ENCODE measurements around the gene SFI1. TPM values are rescaled to one million over a fixed set of nuclear protein-coding genes. Genes with fewer than 3 reads are reported as not detected.
"Not testable (repeated sequence)": the region's sequence is repeated elsewhere in the genome, so short reads cannot be mapped to it uniquely, and the experiment has no call there.

SFI1 gene
- total RNA-seq, 1 experiment from 2014 or later, result 53.1 TPM

DNA sequence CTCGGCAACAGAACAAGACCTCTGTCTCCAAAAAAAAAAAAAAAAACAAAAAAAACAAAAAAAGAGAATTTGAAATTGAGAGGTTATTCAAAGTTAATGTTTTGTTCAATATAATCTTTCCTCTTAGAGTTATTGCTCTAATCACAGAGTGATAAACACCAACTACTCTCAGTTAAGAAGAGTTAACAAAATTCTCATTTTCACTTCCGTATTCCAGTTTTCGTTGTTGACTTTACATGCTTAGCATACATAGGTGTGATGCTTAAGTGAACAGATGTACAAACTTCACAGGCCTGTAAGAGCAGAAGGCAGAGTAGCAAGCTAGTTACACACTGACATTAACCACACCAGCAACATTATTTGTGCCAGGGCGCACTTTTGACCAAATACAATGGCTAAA, 19.0 kb upstream of the SFI1 start (continued):
- TF ChIP-seq, protein P1, sequence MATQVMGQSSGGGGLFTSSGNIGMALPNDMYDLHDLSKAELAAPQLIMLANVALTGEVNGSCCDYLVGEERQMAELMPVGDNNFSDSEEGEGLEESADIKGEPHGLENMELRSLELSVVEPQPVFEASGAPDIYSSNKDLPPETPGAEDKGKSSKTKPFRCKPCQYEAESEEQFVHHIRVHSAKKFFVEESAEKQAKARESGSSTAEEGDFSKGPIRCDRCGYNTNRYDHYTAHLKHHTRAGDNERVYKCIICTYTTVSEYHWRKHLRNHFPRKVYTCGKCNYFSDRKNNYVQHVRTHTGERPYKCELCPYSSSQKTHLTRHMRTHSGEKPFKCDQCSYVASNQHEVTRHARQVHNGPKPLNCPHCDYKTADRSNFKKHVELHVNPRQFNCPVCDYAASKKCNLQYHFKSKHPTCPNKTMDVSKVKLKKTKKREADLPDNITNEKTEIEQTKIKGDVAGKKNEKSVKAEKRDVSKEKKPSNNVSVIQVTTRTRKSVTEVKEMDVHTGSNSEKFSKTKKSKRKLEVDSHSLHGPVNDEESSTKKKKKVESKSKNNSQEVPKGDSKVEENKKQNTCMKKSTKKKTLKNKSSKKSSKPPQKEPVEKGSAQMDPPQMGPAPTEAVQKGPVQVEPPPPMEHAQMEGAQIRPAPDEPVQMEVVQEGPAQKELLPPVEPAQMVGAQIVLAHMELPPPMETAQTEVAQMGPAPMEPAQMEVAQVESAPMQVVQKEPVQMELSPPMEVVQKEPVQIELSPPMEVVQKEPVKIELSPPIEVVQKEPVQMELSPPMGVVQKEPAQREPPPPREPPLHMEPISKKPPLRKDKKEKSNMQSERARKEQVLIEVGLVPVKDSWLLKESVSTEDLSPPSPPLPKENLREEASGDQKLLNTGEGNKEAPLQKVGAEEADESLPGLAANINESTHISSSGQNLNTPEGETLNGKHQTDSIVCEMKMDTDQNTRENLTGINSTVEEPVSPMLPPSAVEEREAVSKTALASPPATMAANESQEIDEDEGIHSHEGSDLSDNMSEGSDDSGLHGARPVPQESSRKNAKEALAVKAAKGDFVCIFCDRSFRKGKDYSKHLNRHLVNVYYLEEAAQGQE (IDR thresholded peaks at IDR 0.05; ENCODE audit: low read depth), result no peak
- TF ChIP-seq CEBPB (IDR thresholded peaks at IDR 0.05; ENCODE audit: low read depth) (no peak), JUND (IDR thresholded peaks at IDR 0.05) (no peak)

DNA sequence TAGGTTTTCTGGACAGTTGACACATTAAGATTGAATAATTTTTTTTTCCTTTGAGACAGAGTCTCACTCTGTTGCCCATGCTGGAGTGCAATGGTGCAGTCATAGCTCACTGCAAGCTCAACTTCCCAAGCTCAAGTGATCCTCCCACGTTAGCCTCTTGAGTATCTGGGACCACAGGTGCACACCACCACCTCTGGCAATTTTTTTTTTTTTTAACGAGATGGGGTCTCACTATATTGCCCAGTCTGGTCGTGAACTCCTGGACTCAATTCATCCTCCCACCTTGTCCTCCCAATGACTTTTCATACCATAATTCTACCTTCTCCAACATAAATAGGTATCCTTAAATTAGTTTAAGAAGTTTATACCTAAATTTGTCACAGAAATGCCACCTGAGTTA, 15.2 kb upstream of the SFI1 start:
- TF ChIP-seq EGR1 (IDR thresholded peaks at IDR 0.05; ENCODE audit: low read depth), result no peak
- TF ChIP-seq EZH2 (IDR thresholded peaks at IDR 0.05), result no peak
- no peak for TF ChIP-seq YY1 (IDR thresholded peaks at IDR 0.05; ENCODE audit: extremely low read depth, insufficient replicate concordance, low read depth, low read length)
- TF ChIP-seq SP1 (IDR thresholded peaks at IDR 0.05; ENCODE audit: low read depth), result no peak
- TF ChIP-seq CBX3 (IDR thresholded peaks at IDR 0.05; ENCODE audit: low read depth), result no peak
- TF ChIP-seq POLR2AphosphoS5 (IDR thresholded peaks at IDR 0.05; ENCODE audit: low read depth, low read length), result no peak
- TF ChIP-seq, protein P1 (IDR thresholded peaks at IDR 0.05; ENCODE audit: low read depth), result no peak
- no peak for TF ChIP-seq TCF7L2 (IDR thresholded peaks at IDR 0.05; ENCODE audit: borderline replicate concordance, extremely low read depth, insufficient read depth, insufficient read length)
- H3K27me3 ChIP-seq (ENCODE audit: insufficient read depth, low read length), result no peaks in the 10 kb centered on the region
- no peaks in the 10 kb centered on the region for H3K9me3 ChIP-seq (ENCODE audit: control insufficient read depth in 1 of 2, insufficient read depth in 1 of 2, low read depth in 1 of 2, low read length in 2 of 2)
- no peak overlapping the region for H3K4me2 ChIP-seq (ENCODE audit: low read length)
- no TSS peak for BruUV-seq (replicated peaks)
- no peak overlapping the region for H3K9ac ChIP-seq (ENCODE audit: low read length)
- peaks cover 18 to 39% of the 10 kb centered on the region in 2 experiments for H3K36me3 ChIP-seq (ENCODE audit: control insufficient read depth in 1 of 2, insufficient read depth in 2 of 2, low read length in 2 of 2)
- intact Hi-C loops (cut with micrococcal nuclease), result no loop called here
- no peak overlapping the region for H3K4me3 ChIP-seq (replicated peaks in 1 of 2; ENCODE audit: low read depth in 1 of 2, low read length in 2 of 2)
- H3K9me2 ChIP-seq (ENCODE audit: insufficient read depth), result no peaks in the 10 kb centered on the region
- ChIA-PET RAD21 (ENCODE audit: low non-redundant PET in 1 of 2, low total read pairs in 2 of 2, uncharacterized antibody in 2 of 2, unreplicated experiment in 2 of 2) (no interaction called here), POLR2A (no interaction called here), CTCF (no interaction called here)
- no peak for ATAC-seq
- H3K79me2 ChIP-seq (ENCODE audit: insufficient read depth, low read length), result peaks cover 81% of the 10 kb centered on the region
- no peaks in the 10 kb centered on the region for H4K20me1 ChIP-seq (ENCODE audit: insufficient read depth)
- no peak overlapping the region for H3K27ac ChIP-seq (ENCODE audit: low read depth, low read length)
- DNase-seq (ENCODE audit: low read depth, low spot score), result no peak
- H2AFZ ChIP-seq (ENCODE audit: low read depth, low read length, poor library complexity, severe bottlenecking), result no peak overlapping the region
- H3K4me1 ChIP-seq (ENCODE audit: control insufficient read depth in 1 of 2, insufficient read depth in 2 of 2, low read length in 2 of 2), result no peaks in the 10 kb centered on the region

DNA sequence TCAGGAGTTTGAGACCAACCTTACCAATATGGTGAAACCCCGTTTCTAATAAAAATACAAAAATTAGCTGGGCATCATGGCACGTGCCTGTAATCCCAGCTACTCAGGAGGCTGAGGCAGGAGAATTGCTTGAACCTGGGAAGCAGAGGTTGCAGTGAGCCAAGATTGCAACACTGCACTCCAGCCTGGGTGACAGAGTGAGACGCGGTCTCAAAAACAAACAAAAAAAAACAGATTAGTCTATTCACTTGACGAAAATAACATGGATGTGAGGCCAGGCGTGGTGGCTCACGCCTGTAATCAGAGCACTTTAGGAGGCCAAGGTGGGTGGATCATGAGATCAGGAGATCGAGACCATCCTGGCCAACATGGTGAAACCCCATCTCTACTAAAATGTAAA, 13.9 kb upstream of the SFI1 start:
- H4K20me1 ChIP-seq (ENCODE audit: insufficient read depth); H3K9me3 ChIP-seq (ENCODE audit: control insufficient read depth in 1 of 2, insufficient read depth in 1 of 2, low read depth in 1 of 2, low read length in 2 of 2); H3K27ac ChIP-seq (ENCODE audit: low read depth, low read length); H3K27me3 ChIP-seq (ENCODE audit: insufficient read depth, low read length); intact Hi-C loops (cut with micrococcal nuclease); H2AFZ ChIP-seq (ENCODE audit: low read depth, low read length, poor library complexity, severe bottlenecking); H3K4me2 ChIP-seq (ENCODE audit: low read length); RAD21 ChIA-PET (ENCODE audit: low non-redundant PET in 1 of 2, low total read pairs in 2 of 2, uncharacterized antibody in 2 of 2, unreplicated experiment in 2 of 2); ATAC-seq; H3K4me1 ChIP-seq (ENCODE audit: control insufficient read depth in 1 of 2, insufficient read depth in 2 of 2, low read length in 2 of 2); H3K4me3 ChIP-seq (replicated peaks in 1 of 2; ENCODE audit: low read depth in 1 of 2, low read length in 2 of 2); BruUV-seq (replicated peaks); H3K9me2 ChIP-seq (ENCODE audit: insufficient read depth); H3K9ac ChIP-seq (ENCODE audit: low read length); POLR2A ChIA-PET; DNase-seq (ENCODE audit: low read depth, low spot score): not testable (repeated sequence)
- CTCF ChIA-PET, result interaction anchor here (0.7 kb wide), 1 partner anchor 31 kb away, joined by 3 read pairs; no protein-coding TSS in a partner anchor
- peaks cover 72% of the 10 kb centered on the region for H3K79me2 ChIP-seq (ENCODE audit: insufficient read depth, low read length)
- H3K36me3 ChIP-seq (ENCODE audit: control insufficient read depth in 1 of 2, insufficient read depth in 2 of 2, low read length in 2 of 2), result peaks cover 22 to 41% of the 10 kb centered on the region in 2 experiments

Measured in HCT116 (cell line).